Medulla oblongata (tissue), 1 donor: ENCODE data around the gene CHFR.
"Not testable (repeated sequence)": the region's sequence is repeated elsewhere in the genome, so short reads cannot be mapped to it uniquely, and the experiment has no call there.

Experiments
- DNase-seq: peaks from one replicate; pipeline ENCODE4 v3.0.0-alpha.2; 2015; ENCODE audit errors: extremely low spot score

The CHFR gene

DNA sequence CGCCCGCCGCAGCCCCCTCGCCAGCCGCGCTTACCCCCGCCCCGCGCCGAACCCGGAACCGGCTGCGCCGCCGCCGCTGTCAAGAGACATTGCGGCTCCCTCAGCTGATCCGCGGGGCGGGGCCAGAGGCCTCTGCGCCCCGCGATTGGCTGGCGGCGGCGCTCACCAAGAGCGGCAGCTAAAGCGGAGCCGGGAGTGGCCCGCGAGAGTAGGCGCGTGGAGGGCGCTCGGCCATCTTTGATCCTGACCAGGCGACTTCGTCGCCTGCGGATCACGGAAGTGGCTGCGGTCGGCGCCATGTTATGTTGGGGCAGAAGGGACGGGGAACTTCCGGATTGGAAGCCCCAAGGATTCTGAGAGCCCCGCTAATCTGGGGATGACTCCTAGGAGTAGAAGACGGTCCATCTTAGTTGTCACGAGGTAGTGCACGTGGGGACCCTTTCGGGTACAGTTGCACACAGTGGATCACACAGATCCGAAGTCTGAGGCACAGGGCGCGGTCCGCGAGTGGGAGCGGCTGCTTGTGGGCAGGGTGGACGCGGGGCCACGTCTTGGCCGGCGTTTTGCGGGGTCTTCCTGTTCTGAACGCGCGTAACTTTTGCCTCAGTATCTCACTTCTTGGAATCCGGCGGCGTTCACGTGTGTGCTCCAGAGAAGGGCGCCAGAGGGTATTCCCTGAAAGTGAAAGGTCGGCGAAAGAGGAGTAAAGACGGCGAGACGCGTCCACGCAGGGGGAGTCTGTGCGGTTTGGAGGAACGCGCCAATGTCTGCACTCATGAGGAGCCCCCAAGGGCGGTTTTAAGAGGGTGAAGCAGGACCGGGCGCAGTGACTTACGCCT, at the start of gene CHFR:
TSS of gene CHFR (minus strand) at position 93 of the 839 bp plus-strand sequence. CDS start 277 bp downstream, outside the sequence.
- DNase-seq, result peak; percentile 99

GRCh38 chr12:132936921-132937320, 49.5 kb upstream of the CHFR start:
- not testable (repeated sequence) for DNase-seq

- no peak for DNase-seq
Observed at GRCh38 chr12:132936163-132936562, 48.8 kb upstream of the CHFR start.

DNA sequence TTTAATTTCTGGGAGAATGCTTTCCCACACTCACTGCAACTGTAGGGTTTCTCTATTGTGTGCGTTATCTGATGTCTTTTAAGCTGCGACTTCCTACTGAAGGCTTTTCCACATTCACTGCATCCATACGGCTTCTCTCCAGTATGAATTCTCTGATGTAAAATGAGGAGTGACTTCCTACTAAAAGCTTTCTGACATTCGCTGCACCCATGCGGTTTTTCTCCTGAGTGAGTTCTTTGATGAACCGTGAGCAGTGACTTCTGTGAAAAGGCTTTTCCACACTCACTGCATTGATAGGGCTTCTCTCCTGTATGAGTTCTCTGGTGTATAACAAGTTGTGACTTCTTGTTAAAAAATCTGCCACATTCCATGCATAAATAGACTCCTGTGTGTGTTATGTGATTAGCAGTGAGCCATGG, 39.0 kb upstream of the CHFR start:
- DNase-seq, result no peak

DNA sequence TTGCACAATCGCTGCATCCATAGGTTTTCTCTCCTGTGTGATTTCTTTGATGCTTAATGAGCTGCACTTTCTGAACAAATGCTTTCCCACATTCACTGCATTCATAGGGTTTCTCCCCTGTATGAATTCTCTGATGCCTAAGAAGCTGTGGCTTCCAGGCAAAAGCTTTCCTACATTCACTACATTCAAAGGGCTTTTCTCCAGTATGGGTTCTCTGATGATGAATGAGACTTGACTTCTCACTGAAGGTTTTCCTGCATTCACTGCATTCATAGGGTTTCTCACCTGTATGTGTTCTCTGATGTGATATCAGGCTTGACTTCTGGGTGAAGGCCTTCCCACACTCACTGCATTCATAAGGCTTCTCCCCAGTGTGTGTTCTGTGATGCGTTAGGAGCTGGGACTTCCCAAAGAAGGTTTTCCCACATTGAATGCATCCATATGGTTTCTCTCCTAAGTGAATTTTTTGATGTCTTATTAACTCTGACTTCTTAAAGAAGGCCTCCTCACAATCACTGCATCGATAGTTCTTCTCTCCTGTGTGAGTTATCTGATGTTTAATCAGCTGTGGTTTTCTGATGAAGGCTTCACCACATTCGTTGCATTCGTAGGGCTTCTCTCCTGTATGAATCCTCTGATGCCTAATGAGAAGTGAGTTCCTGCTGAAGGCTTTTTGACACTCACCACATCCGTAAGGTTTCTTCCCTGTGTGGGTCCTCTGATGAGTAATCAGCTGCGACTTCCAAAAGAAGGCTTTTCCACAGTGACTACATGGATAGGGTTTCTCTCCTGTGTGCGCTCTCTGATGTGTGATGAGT, 38.4 kb upstream of the CHFR start:
- DNase-seq, result no peak

- DNase-seq, result no peak
Observed at GRCh38 chr12:132924356-132924755, 37.0 kb upstream of the CHFR start.

GRCh38 chr12:132923356-132923909, 36.0 kb upstream of the CHFR start:
- DNase-seq, result no peak

DNA sequence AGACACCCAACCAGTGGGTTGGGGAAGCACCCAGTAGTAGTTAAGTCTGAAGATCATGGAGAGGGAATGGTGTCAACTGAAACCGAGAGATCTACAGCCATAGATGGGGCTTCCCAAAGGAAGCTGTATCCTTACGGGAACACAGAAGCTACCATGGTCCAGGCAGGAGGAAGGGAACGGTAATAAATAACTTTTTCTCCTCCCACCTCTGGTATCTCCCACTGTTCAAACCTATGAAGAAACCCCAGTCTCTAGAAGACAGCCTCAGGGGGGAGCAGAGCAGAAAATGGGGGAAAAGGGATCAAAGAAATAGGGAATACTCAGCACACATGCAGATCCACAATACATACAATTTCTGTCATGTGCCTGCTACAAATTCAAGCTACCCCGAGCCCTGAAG, 35.3 kb upstream of the CHFR start:
- DNase-seq, result no peak

- DNase-seq, result no peak
Observed at GRCh38 chr12:132921685-132922084, 34.3 kb upstream of the CHFR start.

GRCh38 chr12:132918680-132919079, 31.3 kb upstream of the CHFR start:
- DNase-seq, result no peak

DNA sequence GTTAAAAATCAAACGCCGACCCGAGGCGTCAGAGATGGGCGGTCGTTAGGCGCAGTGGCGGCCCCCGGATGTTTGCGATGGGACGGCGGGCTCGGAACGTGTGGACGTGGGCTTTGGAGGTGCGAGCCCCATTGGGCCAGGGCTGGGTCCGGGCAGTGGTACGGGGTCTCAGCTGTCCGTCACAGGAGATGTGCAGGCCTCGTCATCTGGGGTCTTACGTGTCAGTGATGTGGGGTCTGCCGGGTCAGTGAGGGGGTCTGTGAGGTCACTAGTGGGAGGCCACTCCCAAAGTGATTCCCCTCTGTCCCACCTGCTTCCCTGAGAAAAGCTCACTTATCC, 21.6 kb upstream of the CHFR start:
- DNase-seq, result no peak

GRCh38 chr12:132908145-132909029, 21.0 kb upstream of the CHFR start:
- DNase-seq, result peak; percentile 98

DNA sequence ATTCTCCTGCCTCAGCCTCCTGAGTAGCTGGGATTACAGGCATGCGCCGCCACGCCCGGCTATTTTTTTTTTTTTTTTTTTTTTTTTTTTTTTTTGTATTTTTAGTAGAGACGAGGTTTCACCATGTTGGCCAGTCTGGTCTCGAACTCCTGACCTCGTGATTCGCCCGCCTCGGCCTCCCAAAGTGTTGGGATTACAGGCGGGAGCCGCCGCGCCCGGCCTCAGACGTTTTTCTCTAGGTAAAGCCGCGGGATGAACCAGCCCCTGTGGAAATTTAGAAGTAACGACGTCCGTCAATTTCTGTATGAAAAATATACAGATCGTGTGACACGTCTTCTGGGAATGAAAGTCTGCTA, 20.4 kb upstream of the CHFR start:
- DNase-seq, result not testable (repeated sequence)

DNA sequence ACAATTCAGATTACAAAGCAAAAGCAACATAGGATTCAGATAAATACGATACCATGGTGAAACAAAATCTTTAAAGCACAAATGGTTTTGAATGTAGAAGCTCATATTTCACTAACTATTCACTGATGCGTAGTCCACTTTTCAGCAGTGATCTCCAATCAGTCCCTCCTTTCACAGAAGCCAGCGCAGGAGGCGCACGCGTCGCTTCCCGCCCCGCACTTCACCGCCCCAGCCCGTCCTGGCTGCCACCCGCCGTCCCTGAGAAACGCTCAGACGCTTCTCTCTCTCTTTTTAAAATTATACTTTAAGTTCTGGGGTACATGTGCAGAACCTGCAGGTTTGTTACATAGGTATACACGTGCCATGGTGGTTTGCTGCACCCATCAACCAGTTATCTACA, 19.8 kb upstream of the CHFR start:
- DNase-seq, result no peak

DNA sequence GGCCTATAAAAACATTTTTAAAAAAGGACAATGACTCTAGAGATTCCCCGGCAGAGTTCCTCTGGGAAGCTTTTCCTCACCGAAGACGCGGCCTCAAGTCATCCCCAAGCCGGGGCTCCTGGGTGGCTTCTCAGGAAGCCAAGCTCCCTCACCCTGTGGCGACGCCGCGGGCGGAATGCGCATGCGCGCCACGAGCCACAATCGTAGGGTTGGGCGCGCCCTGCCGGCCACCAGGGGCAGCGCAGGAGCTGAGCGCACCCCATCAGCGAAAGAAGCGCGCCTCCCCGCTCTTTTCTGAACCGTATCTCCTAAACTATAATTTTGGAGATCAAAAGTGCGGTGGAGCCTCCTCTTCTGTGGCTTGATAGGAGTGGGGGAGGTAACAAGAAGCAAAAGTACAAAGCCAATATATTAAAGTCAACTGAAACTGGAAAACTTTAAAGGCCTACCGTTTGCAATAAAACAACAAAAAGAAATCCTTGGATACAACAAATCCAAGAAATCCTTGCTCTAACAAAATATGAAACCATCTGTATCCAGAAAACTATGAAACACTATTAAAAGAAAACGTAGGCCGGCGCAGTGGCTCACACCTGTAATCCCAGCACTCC, 17.4 kb upstream of the CHFR start:
- DNase-seq, result peak; percentile 66

GRCh38 chr12:132899033-132899432, 11.6 kb upstream of the CHFR start:
- no peak for DNase-seq

DNA sequence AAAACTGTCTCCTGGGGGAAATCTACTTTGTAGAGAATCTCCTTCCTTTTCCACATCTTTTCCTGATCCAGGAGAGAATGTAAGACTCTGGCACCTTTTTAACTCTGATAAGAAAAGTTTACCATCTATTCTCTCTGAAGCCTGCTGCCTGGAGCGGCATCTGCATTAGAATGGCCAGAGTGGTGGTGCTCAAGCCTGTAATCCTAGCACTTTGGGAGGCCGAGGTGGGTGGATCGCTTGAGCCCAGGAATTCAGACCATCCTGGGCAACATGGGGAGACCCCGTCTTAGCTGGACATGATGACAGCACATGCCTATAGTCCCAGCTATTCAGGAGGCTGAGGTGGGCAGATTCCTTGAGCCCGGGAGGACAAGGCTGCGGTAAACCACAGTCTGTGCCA, 1.4 kb upstream of the CHFR start:
- DNase-seq, result no peak

DNA sequence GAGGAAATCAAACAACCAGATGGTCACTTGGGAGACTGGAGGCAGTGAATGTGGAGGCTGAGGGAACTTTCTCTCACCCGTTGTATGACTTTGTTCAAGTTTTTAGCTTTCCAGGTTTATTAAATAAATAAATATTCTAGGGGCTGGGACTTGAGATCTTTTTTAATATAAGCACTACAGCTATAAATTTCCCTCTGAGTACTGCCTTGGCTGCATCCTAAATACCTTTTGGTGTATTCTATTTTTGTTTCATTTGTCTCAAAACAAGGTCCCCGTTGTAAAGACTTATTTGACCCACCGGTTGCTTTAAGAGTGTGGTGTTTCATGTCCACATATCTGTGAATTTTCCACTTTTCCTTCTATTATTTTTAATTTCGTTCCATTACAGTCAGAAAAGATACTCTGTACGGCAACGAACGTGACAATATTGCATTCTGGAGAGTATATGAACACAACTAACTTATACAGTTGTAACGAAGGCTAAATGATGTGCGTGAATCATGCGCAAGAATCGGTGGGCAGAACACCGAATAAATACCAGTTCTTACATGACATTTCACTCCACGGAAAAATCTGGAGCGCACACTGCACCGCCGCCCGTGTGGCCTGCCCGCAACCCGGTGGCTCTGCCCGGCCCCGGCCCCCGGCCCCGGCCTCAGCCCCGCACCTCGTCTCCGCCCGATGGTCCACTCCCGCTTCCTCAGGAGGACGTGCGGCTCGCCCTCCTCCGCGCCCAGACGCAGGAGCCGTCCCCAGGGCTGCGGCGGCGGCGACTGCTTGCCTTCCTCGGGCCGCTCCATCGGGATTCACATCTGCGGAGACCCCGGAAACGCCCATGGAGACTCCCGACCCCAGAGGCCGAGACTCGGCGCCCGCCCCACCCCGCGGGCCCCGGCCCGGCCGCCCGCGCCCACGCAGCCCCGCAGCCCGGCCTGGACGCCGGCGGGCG, 602 bp downstream of the CHFR start:
- no peak for DNase-seq

GRCh38 chr12:132881818-132882217, 5.6 kb downstream of the CHFR start:
- DNase-seq, result no peak

DNA sequence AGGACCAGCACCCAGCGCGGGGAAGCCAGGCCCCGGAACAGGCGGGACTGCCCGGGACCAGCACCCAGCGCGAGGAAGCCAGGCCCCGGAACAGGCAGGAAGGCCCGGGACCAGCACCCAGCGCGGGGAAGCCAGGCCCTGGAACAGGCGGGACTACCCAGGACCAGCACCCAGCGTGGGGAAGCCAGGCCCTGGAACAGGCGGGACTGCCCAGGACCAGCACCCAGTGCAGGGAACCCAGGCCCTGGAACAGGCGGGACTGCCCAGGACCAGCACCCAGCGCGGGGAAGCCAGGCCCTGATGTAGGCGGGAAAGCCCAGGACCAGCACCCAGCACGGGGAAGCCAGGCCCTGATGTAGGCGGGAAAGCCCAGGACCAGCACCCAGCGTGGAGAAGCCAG, 12.8 kb downstream of the CHFR start:
- not testable (repeated sequence) for DNase-seq
